HepG2 (cell line): ENCODE results near the gene DBN1. TPM values are rescaled to one million over a fixed set of nuclear protein-coding genes. Genes with fewer than 3 reads are reported as not detected.

Source experiments
- BCL3 ChIP-seq: sonication (generic); formaldehyde crosslinking; IDR thresholded peaks from 2 replicates; pipeline ENCODE4 v1.5.1; 2020; ENCODE audit warnings: mild to moderate bottlenecking, missing genetic modification reagents, moderate library complexity
- CHCHD3 ChIP-seq: sonication (generic); formaldehyde crosslinking; IDR thresholded peaks from 2 replicates; pipeline ENCODE4 v1.8.0; 2022; ENCODE audit warnings: mild to moderate bottlenecking, missing genetic modification reagents, moderate library complexity
- GATAD1 ChIP-seq: IDR thresholded peaks from 2 replicates; pipeline ENCODE4 v1.6.1; 2016; ENCODE audit warnings: missing genetic modification reagents, missing compliant biosample characterization
- GATAD2A ChIP-seq: IDR thresholded peaks from 2 replicates; pipeline ENCODE4 v1.6.1; 2016
- GPN1 ChIP-seq: sonication (generic); formaldehyde crosslinking; IDR thresholded peaks from 2 replicates; pipeline ENCODE4 v1.5.1; 2020; ENCODE audit warnings: missing genetic modification reagents, borderline replicate concordance
- KDM5B ChIP-seq: sonication (generic); formaldehyde crosslinking; IDR thresholded peaks from 2 replicates; pipeline ENCODE4 v1.4.0; 2020; ENCODE audit warnings: missing genetic modification reagents, mild to moderate bottlenecking, borderline replicate concordance
- NBN ChIP-seq: fragments of 450-650 bp; conservative IDR thresholded peaks from 2 replicates; pipeline ENCODE4 v1.6.1; 2017
- NFATC3 ChIP-seq: sonication (generic); formaldehyde crosslinking; IDR thresholded peaks from 2 replicates; pipeline ENCODE4 v1.5.1; 2020; ENCODE audit warnings: mild to moderate bottlenecking, missing genetic modification reagents
- NFRKB ChIP-seq: fragments of 450-650 bp; IDR thresholded peaks from 2 replicates; pipeline ENCODE4 v1.6.1; 2017
- NRL ChIP-seq: sonication (generic); formaldehyde crosslinking; IDR thresholded peaks from 2 replicates; pipeline ENCODE4 v1.5.0; 2020; ENCODE audit warnings: missing genetic modification reagents, mild to moderate bottlenecking, moderate library complexity, borderline replicate concordance
- POLR2G ChIP-seq: fragments of 200-400 bp; formaldehyde crosslinking; IDR thresholded peaks from 2 replicates; pipeline ENCODE4 v1.6.1; 2018; ENCODE audit warnings: mild to moderate bottlenecking, low read depth, low read length, moderate library complexity
- SALL1 ChIP-seq: sonication (generic); formaldehyde crosslinking; IDR thresholded peaks from 2 replicates; pipeline ENCODE4 v1.8.0; 2022; ENCODE audit warnings: mild to moderate bottlenecking, missing genetic modification reagents
- SOX13 ChIP-seq, 3 experiments: fragments of 450-650 bp in 1 of 3; sonication (generic) in 1 of 3; formaldehyde crosslinking in 1 of 3; IDR thresholded peaks in 2 of 3; conservative IDR thresholded peaks in 1 of 3; 2 replicates each; pipeline versions ENCODE4 v1.5.0 to v1.6.1; 2016 to 2020; ENCODE audit warnings: antibody characterized with exemption in 1 of 3, mild to moderate bottlenecking in 1 of 3, missing compliant biosample characterization in 1 of 3, missing genetic modification reagents in 1 of 3, moderate library complexity in 1 of 3
- TAF1 ChIP-seq: sonication (generic); formaldehyde crosslinking; IDR thresholded peaks from 2 replicates; pipeline ENCODE4 v1.4.0; 2020; ENCODE audit warnings: missing genetic modification reagents
- THAP7 ChIP-seq: sonication (generic); formaldehyde crosslinking; IDR thresholded peaks from 2 replicates; pipeline ENCODE4 v1.8.1; 2023; ENCODE audit warnings: mild to moderate bottlenecking, missing genetic modification reagents
- TOE1 ChIP-seq: sonication (generic); formaldehyde crosslinking; IDR thresholded peaks from 2 replicates; pipeline ENCODE4 v1.4.0; 2020; ENCODE audit warnings: mild to moderate bottlenecking, missing genetic modification reagents
- U2AF1 ChIP-seq: fragments of 200-400 bp; formaldehyde crosslinking; optimal IDR thresholded peaks from 2 replicates; pipeline ENCODE3; 2017; ENCODE audit warnings: mild to moderate bottlenecking, low read depth, low read length
- ZNF101 ChIP-seq: sonication (generic); formaldehyde crosslinking; IDR thresholded peaks from 2 replicates; pipeline ENCODE4 v1.4.0; 2020; ENCODE audit warnings: mild to moderate bottlenecking, low read depth, missing genetic modification reagents, borderline replicate concordance
- ZNF260 ChIP-seq: sonication (generic); formaldehyde crosslinking; IDR thresholded peaks from 2 replicates; pipeline ENCODE4 v1.4.0; 2020; ENCODE audit warnings: missing genetic modification reagents, low read depth, mild to moderate bottlenecking, borderline replicate concordance
- ZNF556 ChIP-seq: sonication (generic); formaldehyde crosslinking; IDR thresholded peaks from 2 replicates; pipeline ENCODE4 v1.4.0; 2020; ENCODE audit warnings: mild to moderate bottlenecking, missing genetic modification reagents, borderline replicate concordance
- ZNF563 ChIP-seq: sonication (generic); formaldehyde crosslinking; IDR thresholded peaks from 2 replicates; pipeline ENCODE4 v1.8.0; 2022; ENCODE audit warnings: mild to moderate bottlenecking, moderate library complexity, missing genetic modification reagents
- ZNF891 ChIP-seq: sonication (generic); formaldehyde crosslinking; IDR thresholded peaks from 2 replicates; pipeline ENCODE4 v1.5.0; 2020; ENCODE audit warnings: mild to moderate bottlenecking, missing genetic modification reagents
- polyA plus RNA-seq, 8 experiments: library from polyadenylated mRNA; depleted of rRNA in 3 of 8; stranded (reverse) in 7 of 8; unstranded in 1 of 8; fragments of >200 nt; fragmentation: Illumina TruSeq in 4 of 8; extraction: Trizol in 4 of 8; gene quantifications; 2 replicates each; pipeline versions ENCODE4 v1.2.1 to v1.2.3, GENCODE V29; 2011 to 2016; ENCODE audit warnings: low read depth in 4 of 8, missing spikeins in 1 of 8, mixed read lengths in 1 of 8; ENCODE audit not compliant: insufficient read depth in 1 of 8
- total RNA-seq, 5 experiments: library from RNA; depleted of rRNA; stranded (reverse); fragments of >200 nt; fragmentation: Illumina TruSeq; extraction: Trizol; gene quantifications; 2 replicates each; pipeline ENCODE4 v1.2.3, GENCODE V29; 2016; ENCODE audit warnings: low read depth in 1 of 5
- TF ChIP-seq, protein P1 (sequence below): fragments of 450-650 bp; IDR thresholded peaks from 2 replicates; pipeline ENCODE4 v1.6.1; 2017; ENCODE audit warnings: mild to moderate bottlenecking
- TF ChIP-seq, protein P2 (sequence below): sonication (generic); formaldehyde crosslinking; IDR thresholded peaks from 2 replicates; pipeline ENCODE4 v1.5.0; 2020; ENCODE audit warnings: mild to moderate bottlenecking, low read depth, missing genetic modification reagents, borderline replicate concordance

DBN1 gene
- total and polyA plus RNA-seq, 2 of the 13 experiments (the other 11 are each of a cell fraction or from before 2014, with no cell fraction given): 27.0 to 37.3 TPM

DNA sequence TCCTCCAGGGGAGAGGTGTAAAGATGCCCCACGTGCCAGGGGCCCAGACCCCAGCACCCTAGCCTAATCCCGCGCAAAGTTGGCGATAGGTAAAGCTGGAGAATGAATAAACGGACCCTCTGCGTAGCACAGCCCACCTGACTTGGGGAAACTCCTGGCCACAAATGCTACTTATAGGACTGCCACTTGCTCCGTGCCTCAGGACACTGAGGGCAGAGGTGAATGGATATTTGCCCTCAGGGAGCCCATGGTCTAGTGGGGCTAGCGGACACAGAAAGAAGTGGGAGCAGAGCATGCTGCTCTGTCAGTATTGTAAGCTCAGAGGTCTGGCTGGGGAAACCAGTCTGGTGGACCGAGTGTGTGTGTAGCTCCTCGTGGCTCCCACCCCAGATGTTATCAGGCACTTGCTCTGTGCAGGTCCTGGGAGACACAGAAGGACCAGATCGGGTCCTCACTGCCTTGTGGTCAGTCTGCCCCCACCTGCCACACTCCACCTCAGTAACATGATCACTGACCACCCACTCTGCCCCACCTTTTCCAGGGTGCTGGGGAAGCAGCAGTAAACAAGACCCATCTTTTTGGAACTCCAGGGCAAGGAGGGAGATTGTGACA lies 46.1 kb downstream of the DBN1 start (continued):
- no peak for TF ChIP-seq GPN1 (CRISPR knock-in tag)
- TF ChIP-seq ZNF260 (CRISPR knock-in tag): 0 out of 2 replicates have a peak, but pooled peaks have one; percentile 48
- peak; percentile 54; the same call in 1 of the 2 replicates for TF ChIP-seq NRL (CRISPR knock-in tag)
- peak; percentile 15; the same call in 1 of the 2 replicates for TF ChIP-seq POLR2G
- no peak for TF ChIP-seq NBN
- TF ChIP-seq ZNF556 (CRISPR knock-in tag): no peak
- TF ChIP-seq, protein P1, sequence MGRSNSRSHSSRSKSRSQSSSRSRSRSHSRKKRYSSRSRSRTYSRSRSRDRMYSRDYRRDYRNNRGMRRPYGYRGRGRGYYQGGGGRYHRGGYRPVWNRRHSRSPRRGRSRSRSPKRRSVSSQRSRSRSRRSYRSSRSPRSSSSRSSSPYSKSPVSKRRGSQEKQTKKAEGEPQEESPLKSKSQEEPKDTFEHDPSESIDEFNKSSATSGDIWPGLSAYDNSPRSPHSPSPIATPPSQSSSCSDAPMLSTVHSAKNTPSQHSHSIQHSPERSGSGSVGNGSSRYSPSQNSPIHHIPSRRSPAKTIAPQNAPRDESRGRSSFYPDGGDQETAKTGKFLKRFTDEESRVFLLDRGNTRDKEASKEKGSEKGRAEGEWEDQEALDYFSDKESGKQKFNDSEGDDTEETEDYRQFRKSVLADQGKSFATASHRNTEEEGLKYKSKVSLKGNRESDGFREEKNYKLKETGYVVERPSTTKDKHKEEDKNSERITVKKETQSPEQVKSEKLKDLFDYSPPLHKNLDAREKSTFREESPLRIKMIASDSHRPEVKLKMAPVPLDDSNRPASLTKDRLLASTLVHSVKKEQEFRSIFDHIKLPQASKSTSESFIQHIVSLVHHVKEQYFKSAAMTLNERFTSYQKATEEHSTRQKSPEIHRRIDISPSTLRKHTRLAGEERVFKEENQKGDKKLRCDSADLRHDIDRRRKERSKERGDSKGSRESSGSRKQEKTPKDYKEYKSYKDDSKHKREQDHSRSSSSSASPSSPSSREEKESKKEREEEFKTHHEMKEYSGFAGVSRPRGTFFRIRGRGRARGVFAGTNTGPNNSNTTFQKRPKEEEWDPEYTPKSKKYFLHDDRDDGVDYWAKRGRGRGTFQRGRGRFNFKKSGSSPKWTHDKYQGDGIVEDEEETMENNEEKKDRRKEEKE: no peak
- no peak for TF ChIP-seq U2AF1
- 0 out of 2 replicates have a peak, but pooled peaks have one; percentile 10 for TF ChIP-seq BCL3 (CRISPR knock-in tag)
- TF ChIP-seq, protein P2, sequence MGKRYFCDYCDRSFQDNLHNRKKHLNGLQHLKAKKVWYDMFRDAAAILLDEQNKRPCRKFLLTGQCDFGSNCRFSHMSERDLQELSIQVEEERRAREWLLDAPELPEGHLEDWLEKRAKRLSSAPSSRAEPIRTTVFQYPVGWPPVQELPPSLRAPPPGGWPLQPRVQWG (CRISPR knock-in tag): no peak
- 0 out of 2 replicates have a peak, but pooled peaks have one; percentile 31 for TF ChIP-seq ZNF563 (CRISPR knock-in tag)
- 0 out of 2 replicates have a peak, but pooled peaks have one; percentile 38 for TF ChIP-seq TAF1
- TF ChIP-seq GATAD1 (CRISPR knock-in tag): no peak
- TF ChIP-seq TOE1: no peak
- peak; percentile 70; the same call in 1 of the 2 replicates for TF ChIP-seq KDM5B (CRISPR knock-in tag)
- no peak for TF ChIP-seq ZNF101 (CRISPR knock-in tag)
- TF ChIP-seq ZNF891 (CRISPR knock-in tag): 0 out of 2 replicates have a peak, but pooled peaks have one; percentile 43
- 0 out of 2 replicates have a peak, but pooled peaks have one; percentile 9 for TF ChIP-seq THAP7 (CRISPR knock-in tag)
- no peak for TF ChIP-seq SALL1 (CRISPR knock-in tag)
- TF ChIP-seq GATAD2A (CRISPR knock-in tag): 0 out of 2 replicates have a peak, but pooled peaks have one; percentile 21
- 0 out of 2 replicates have a peak, but pooled peaks have one; percentile 21 for TF ChIP-seq CHCHD3 (CRISPR knock-in tag)
- TF ChIP-seq NFATC3 (CRISPR knock-in tag): 0 out of 2 replicates have a peak, but pooled peaks have one; percentile 77
- no peak for TF ChIP-seq SOX13 (IDR thresholded peaks at IDR 0.05)
- TF ChIP-seq SOX13 (CRISPR knock-in tag; conservative IDR thresholded peaks at IDR 0.05 in 1 of 2, IDR thresholded peaks at IDR 0.05 in 1 of 2): 0 out of 4 replicates have a peak, but pooled peaks of 1 of the 2 experiments have one; percentile 6
- TF ChIP-seq NFRKB: no peak
